GM12873 (cell line): ENCODE data around the gene MME.

Experiments
- CTCF ChIP-seq: IDR thresholded peaks from 2 replicates; pipeline ENCODE4 v1.5.1; 2012; ENCODE audit warnings: low read depth, mild to moderate bottlenecking, moderate library complexity, low read length, control low read depth; ENCODE audit not compliant: insufficient read depth; ENCODE audit errors: missing control alignments

MME gene

GRCh38 chr3:155184011-155184410, 103.9 kb downstream of the MME start:
- TF ChIP-seq CTCF, result no peak

- TF ChIP-seq CTCF, result no peak
Measured at GRCh38 chr3:155185631-155186071, 105.5 kb downstream of the MME start.

- no peak for TF ChIP-seq CTCF
Measured at GRCh38 chr3:155188031-155188430, 107.9 kb downstream of the MME start.

GRCh38 chr3:155189478-155189877, 109.4 kb downstream of the MME start:
- no peak for TF ChIP-seq CTCF

DNA sequence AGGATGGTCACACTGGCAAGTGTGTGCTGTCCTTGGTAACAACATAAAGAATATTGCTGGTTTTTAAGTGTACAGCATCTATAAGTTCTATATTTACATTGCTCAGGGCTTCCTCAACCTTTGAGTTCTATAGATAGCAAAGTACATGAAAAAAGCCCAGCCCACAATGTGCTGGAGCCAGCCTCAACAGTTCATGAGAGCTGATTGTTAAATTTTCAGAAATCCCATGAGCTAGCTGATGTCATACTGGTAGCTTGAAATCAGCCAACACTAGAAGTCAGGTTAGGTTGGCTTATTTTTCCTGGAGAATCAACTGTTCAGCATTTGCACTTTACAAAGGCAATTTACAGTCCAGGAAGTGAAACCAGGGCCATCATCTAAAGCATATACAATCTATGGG, 110.6 kb downstream of the MME start:
- no peak for TF ChIP-seq CTCF

- no peak for TF ChIP-seq CTCF
Measured at GRCh38 chr3:155192957-155193746, 113.0 kb downstream of the MME start.

- no peak for TF ChIP-seq CTCF
Measured at GRCh38 chr3:155193868-155194267, 113.7 kb downstream of the MME start.
